ENCODE measurements around the gene HIF1A. TPM values are rescaled to one million over a fixed set of nuclear protein-coding genes. Genes with fewer than 3 reads are reported as not detected.

Gene HIF1A
- total and polyA plus RNA-seq, 2 of the 13 experiments (the other 11 are each of a cell fraction or from before 2014, with no cell fraction given), result 41.0 to 126 TPM

GRCh38 chr14:61694830-61695694, at the start of gene HIF1A (continued):
- TF ChIP-seq SALL2 (CRISPR knock-in tag; IDR thresholded peaks at IDR 0.05), result no peak
- no peak for TF ChIP-seq ELK4 (CRISPR knock-in tag; IDR thresholded peaks at IDR 0.05; ENCODE audit: borderline replicate concordance)
- TF ChIP-seq ZNF589 (CRISPR knock-in tag; conservative IDR thresholded peaks at IDR 0.05), result no peak
- peak; percentile 65; the same call in 1 of the 2 replicates for TF ChIP-seq KAT7 (CRISPR knock-in tag; IDR thresholded peaks at IDR 0.05; ENCODE audit: borderline replicate concordance)
- TF ChIP-seq ZMYM3 (CRISPR knock-in tag; IDR thresholded peaks at IDR 0.05), result no peak
- TF ChIP-seq MNT (IDR thresholded peaks at IDR 0.05), result peak; percentile 84
- no peak for TF ChIP-seq ATF4 (CRISPR knock-in tag; IDR thresholded peaks at IDR 0.05)
- no peak; the same call in 1 of the 2 replicates for TF ChIP-seq ZNF777 (CRISPR knock-in tag; IDR thresholded peaks at IDR 0.05)
- TF ChIP-seq ZBTB40 (IDR thresholded peaks at IDR 0.05), result no peak
- TF ChIP-seq ZBTB40 (CRISPR knock-in tag; IDR thresholded peaks at IDR 0.05), result peak; percentile 8

Data from HepG2 (cell line).